Measurements from ENCODE around the gene IGF1R. TPM values are rescaled to one million over a fixed set of nuclear protein-coding genes. Genes with fewer than 3 reads are reported as not detected.

Gene IGF1R
- total RNA-seq, 1 experiment from 2014 or later, result 3.8 TPM

DNA sequence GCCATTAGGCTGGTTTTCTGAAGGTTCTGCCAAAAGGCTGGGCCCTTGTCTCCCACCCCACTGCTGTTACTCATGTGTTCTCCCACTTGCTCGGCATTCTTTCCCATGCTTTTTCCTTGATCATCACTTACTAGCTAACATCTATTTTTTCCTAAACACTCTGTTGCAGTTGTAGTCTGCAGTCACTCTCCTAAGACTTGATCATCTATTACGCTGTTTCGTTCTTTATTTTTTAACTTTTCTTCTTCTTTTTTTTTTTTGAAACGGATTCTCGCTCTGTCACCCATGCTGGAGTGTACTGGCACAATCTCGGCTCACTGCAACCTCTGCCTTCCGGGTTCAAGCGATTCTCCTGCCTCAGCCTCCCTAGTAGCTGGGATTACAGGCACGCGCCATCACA lies 176.3 kb downstream of the IGF1R start:
- no peak for TF ChIP-seq EZH2 (IDR thresholded peaks at IDR 0.05; ENCODE audit: low read length, unreplicated experiment)
- TF ChIP-seq, protein P1, sequence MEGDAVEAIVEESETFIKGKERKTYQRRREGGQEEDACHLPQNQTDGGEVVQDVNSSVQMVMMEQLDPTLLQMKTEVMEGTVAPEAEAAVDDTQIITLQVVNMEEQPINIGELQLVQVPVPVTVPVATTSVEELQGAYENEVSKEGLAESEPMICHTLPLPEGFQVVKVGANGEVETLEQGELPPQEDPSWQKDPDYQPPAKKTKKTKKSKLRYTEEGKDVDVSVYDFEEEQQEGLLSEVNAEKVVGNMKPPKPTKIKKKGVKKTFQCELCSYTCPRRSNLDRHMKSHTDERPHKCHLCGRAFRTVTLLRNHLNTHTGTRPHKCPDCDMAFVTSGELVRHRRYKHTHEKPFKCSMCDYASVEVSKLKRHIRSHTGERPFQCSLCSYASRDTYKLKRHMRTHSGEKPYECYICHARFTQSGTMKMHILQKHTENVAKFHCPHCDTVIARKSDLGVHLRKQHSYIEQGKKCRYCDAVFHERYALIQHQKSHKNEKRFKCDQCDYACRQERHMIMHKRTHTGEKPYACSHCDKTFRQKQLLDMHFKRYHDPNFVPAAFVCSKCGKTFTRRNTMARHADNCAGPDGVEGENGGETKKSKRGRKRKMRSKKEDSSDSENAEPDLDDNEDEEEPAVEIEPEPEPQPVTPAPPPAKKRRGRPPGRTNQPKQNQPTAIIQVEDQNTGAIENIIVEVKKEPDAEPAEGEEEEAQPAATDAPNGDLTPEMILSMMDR (conservative IDR thresholded peaks at IDR 0.05; ENCODE audit: low read depth, low read length), result no peak
- no peak for TF ChIP-seq EZH2phosphoT487 (IDR thresholded peaks at IDR 0.05; ENCODE audit: borderline replicate concordance, low read length)
- Histone ChIP-seq H3K9me2 (replicated peaks; ENCODE audit: low read length) (no peaks in the 10 kb centered on the region), H3K4me1 (ENCODE audit: insufficient read depth, low read length) (peaks cover 10% of the 10 kb centered on the region), H3K4me2 (ENCODE audit: low read length) (no peak overlapping the region), H3K9me3 (ENCODE audit: low read length) (0 out of 2 replicates have a peak, but pooled peaks cover 1% of the 10 kb centered on the region), H3K4me3 (ENCODE audit: low read length) (no peak overlapping the region), H2AFZ (ENCODE audit: low read length) (no peak overlapping the region), H3K9ac (ENCODE audit: low read length) (no peak overlapping the region), H3K36me3 (ENCODE audit: low read depth, low read length) (0 out of 2 replicates have a peak, but pooled peaks cover under 1% of the 10 kb centered on the region), H3K79me2 (ENCODE audit: low read length) (no peaks in the 10 kb centered on the region), H3K27ac (ENCODE audit: low read length) (no peak overlapping the region), H3F3A (ENCODE audit: low read length, unreplicated experiment) (no peaks in the 10 kb centered on the region), H4K20me1 (ENCODE audit: low read length) (no peaks in the 10 kb centered on the region), H3K27me3 (ENCODE audit: low read length) (no peaks in the 10 kb centered on the region)
- intact Hi-C loops (cut with micrococcal nuclease), result no loop called here
- ChIA-PET CTCF (no interaction called here), POLR2A (ENCODE audit: unreplicated experiment) (no interaction called here)
- BruUV-seq (replicated peaks), result no TSS peak
- ATAC-seq (no peak), DNase-seq (no peak)

DNA sequence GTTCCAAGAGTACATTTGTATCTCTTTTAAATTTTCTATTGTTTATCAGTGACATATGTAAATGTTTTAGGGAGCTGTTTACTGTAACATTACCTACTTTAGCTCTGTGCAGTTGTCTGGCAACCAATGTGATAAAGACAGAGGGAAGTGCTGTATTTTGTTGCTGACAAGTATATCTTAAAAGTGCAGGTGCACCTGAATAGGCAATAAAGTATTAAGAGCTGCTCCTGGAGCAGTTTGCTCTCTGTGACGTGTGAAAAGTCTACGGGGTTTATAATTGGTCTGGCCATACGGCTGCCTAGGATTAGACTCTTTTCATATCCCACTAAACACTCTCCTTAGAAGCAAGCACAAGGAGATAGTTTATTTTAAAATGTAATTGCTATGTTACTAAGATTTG lies 178.3 kb downstream of the IGF1R start:
- POLR2A ChIA-PET (ENCODE audit: unreplicated experiment), result no interaction called here
- Histone ChIP-seq H3K9ac (ENCODE audit: low read length) (no peak overlapping the region), H3K27me3 (ENCODE audit: low read length) (no peaks in the 10 kb centered on the region), H2AFZ (ENCODE audit: low read length) (no peak overlapping the region), H4K20me1 (ENCODE audit: low read length) (no peaks in the 10 kb centered on the region), H3F3A (ENCODE audit: low read length, unreplicated experiment) (no peaks in the 10 kb centered on the region), H3K4me1 (ENCODE audit: insufficient read depth, low read length) (peaks cover 10% of the 10 kb centered on the region), H3K79me2 (ENCODE audit: low read length) (no peaks in the 10 kb centered on the region), H3K36me3 (ENCODE audit: low read depth, low read length) (0 out of 2 replicates have a peak, but pooled peaks cover 14% of the 10 kb centered on the region), H3K9me3 (ENCODE audit: low read length) (peaks cover 15% of the 10 kb centered on the region), H3K4me3 (ENCODE audit: low read length) (no peak overlapping the region), H3K27ac (ENCODE audit: low read length) (no peak overlapping the region), H3K4me2 (ENCODE audit: low read length) (no peak overlapping the region), H3K9me2 (replicated peaks; ENCODE audit: low read length) (no peaks in the 10 kb centered on the region)
- no TSS peak for BruUV-seq (replicated peaks)
- intact Hi-C loops (cut with micrococcal nuclease), result no loop called here
- TF ChIP-seq EZH2 (IDR thresholded peaks at IDR 0.05; ENCODE audit: low read length, unreplicated experiment) (no peak), EZH2phosphoT487 (IDR thresholded peaks at IDR 0.05; ENCODE audit: borderline replicate concordance, low read length) (no peak)
- TF ChIP-seq, protein P1 (conservative IDR thresholded peaks at IDR 0.05; ENCODE audit: low read depth, low read length), result no peak
- DNase-seq (no peak), ATAC-seq (no peak)
- CTCF ChIA-PET, result no interaction called here

DNA sequence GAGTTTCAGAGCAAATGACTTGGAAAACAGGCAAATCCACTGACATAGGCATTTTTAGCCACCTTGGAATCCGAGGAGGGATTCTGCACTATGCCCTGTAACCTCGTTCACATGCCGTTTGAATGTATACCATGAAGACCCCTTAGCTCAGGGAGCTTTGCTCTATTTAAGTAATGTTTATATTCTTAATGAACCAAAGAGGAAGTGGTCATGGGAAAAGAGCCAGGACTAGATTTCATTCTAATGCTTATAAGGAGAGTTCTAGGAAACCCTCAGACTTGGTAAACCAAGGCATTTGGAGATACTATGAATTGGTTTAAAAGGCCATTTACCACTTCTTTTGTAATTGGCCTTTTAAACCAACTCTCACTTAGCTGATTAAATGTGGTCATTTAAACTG lies 178.9 kb downstream of the IGF1R start:
- ATAC-seq, result no peak
- 0 out of 2 replicates have a peak, but pooled peaks cover 14% of the 10 kb centered on the region for H3K36me3 ChIP-seq (ENCODE audit: low read depth, low read length)
- H4K20me1 ChIP-seq (ENCODE audit: low read length), result no peaks in the 10 kb centered on the region
- no peaks in the 10 kb centered on the region for H3K27me3 ChIP-seq (ENCODE audit: low read length)
- H3K27ac ChIP-seq (ENCODE audit: low read length), result no peak overlapping the region
- H3K9me3 ChIP-seq (ENCODE audit: low read length), result peaks cover 18% of the 10 kb centered on the region
- CTCF ChIA-PET, result no interaction called here
- H2AFZ ChIP-seq (ENCODE audit: low read length), result no peak overlapping the region
- no peak overlapping the region for H3K4me2 ChIP-seq (ENCODE audit: low read length)
- intact Hi-C loops (cut with micrococcal nuclease), result no loop called here
- no peak overlapping the region for H3K4me3 ChIP-seq (ENCODE audit: low read length)
- H3F3A ChIP-seq (ENCODE audit: low read length, unreplicated experiment), result no peaks in the 10 kb centered on the region
- no peak for DNase-seq
- POLR2A ChIA-PET (ENCODE audit: unreplicated experiment), result no interaction called here
- no peaks in the 10 kb centered on the region for H3K79me2 ChIP-seq (ENCODE audit: low read length)
- peaks cover 10% of the 10 kb centered on the region for H3K4me1 ChIP-seq (ENCODE audit: insufficient read depth, low read length)
- H3K9ac ChIP-seq (ENCODE audit: low read length), result no peak overlapping the region
- no peak for TF ChIP-seq EZH2phosphoT487 (IDR thresholded peaks at IDR 0.05; ENCODE audit: borderline replicate concordance, low read length)
- TF ChIP-seq, protein P1 (conservative IDR thresholded peaks at IDR 0.05; ENCODE audit: low read depth, low read length), result no peak
- no peak for TF ChIP-seq EZH2 (IDR thresholded peaks at IDR 0.05; ENCODE audit: low read length, unreplicated experiment)
- no peaks in the 10 kb centered on the region for H3K9me2 ChIP-seq (replicated peaks; ENCODE audit: low read length)
- BruUV-seq (replicated peaks), result no TSS peak
